ENCODE measurements around the gene PRKAA1.

DNA sequence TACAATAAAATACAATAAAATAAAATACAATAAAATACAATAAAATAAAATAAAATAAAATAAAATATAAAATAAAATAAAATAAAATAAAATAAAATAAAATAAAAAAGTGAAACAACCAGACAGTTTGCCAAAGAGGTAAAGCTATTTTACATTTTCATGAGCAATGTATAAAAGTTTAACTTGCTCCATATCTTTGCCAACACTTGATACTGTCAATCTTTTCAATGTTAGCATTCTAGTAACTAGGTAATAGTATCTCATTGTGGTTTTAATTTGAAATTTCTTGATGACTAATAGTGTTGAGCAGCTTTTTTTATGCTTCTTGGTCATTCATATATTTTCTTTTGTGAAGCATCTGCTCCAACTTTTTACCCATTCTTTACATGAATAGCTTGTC is 59.7 kb downstream of the PRKAA1 start:
- TF ChIP-seq BCL6 (CRISPR knock-in tag; IDR thresholded peaks at IDR 0.05) (no peak), SAFB2 (CRISPR knock-in tag; IDR thresholded peaks at IDR 0.05; ENCODE audit: borderline replicate concordance, low read depth) (no peak), SRF (IDR thresholded peaks at IDR 0.05; ENCODE audit: low read depth, low read length) (no peak), GABPB1 (CRISPR knock-in tag; IDR thresholded peaks at IDR 0.05) (no peak), FOXA3 (CRISPR knock-in tag; IDR thresholded peaks at IDR 0.05) (no peak), POLR2AphosphoS5 (IDR thresholded peaks at IDR 0.05; ENCODE audit: low read depth, low read length) (no peak), NFATC3 (CRISPR knock-in tag; IDR thresholded peaks at IDR 0.05) (no peak), YY1 (IDR thresholded peaks at IDR 0.05; ENCODE audit: insufficient read depth, insufficient replicate concordance, low read depth, low read length) (no peak), ZFAT (CRISPR knock-in tag; conservative IDR thresholded peaks at IDR 0.05) (no peak)
- TF ChIP-seq, protein P1, sequence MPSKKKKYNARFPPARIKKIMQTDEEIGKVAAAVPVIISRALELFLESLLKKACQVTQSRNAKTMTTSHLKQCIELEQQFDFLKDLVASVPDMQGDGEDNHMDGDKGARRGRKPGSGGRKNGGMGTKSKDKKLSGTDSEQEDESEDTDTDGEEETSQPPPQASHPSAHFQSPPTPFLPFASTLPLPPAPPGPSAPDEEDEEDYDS (CRISPR knock-in tag; IDR thresholded peaks at IDR 0.05) = no peak
- TF ChIP-seq, protein P2, sequence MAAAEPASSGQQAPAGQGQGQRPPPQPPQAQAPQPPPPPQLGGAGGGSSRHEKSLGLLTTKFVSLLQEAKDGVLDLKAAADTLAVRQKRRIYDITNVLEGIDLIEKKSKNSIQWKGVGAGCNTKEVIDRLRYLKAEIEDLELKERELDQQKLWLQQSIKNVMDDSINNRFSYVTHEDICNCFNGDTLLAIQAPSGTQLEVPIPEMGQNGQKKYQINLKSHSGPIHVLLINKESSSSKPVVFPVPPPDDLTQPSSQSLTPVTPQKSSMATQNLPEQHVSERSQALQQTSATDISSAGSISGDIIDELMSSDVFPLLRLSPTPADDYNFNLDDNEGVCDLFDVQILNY (CRISPR knock-in tag; conservative IDR thresholded peaks at IDR 0.05) = no peak

All from HepG2 (cell line).